ENCODE data around the gene CPM. TPM values are rescaled to one million over a fixed set of nuclear protein-coding genes. Genes with fewer than 3 reads are reported as not detected.
"Not testable (repeated sequence)": the region's sequence is repeated elsewhere in the genome, so short reads cannot be mapped to it uniquely, and the experiment has no call there.

Gene CPM
- total and polyA plus RNA-seq, 8 donors, result 5.7 to 103 (median 45.8) TPM

DNA sequence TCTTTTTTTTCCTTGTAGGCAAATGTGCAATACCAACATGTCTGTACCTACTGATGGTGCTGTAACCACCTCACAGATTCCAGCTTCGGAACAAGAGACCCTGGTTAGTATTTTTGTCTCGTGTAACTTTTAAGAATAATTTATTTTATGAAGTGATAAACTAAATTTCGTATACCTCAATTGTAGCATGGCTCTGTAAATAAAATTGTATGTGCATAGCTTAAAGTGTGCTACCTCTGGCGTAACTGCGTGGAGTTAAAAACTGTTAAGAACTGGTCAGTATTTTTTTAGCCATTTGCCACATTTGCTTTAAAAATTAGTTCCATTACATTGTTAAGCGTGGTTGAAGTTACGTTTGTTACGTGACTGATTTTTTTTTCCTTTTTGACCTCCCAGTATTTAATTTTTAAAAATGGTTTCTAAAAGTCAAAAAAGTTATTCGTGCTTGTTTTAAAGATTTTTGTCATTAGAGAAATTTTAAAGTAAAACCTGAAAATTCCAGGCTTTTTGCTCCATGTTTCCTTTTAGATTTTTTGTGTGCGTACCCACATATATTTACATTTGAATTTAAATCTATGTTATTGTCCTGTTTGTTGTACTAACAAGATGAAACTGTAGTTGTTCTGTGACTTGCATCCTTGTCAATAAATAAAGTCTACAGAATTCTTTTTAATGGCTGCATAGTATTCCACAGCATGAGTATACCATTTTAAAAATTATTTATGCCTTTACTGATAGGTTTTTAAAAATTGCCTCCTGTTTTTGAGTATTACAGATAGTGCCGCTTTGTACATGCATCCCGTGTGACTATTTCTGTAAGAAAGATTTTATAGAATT lies 123.6 kb downstream of the CPM start:
- Histone ChIP-seq H3K4me1 (peaks cover 21 to 69% (median 54%) of the 10 kb centered on the region in 4 donors), H3K27me3 (no peaks in the 10 kb centered on the region), H3K4me3 (peak overlapping the region; percentile 62 to 99 (median 86)), H3K27ac (peak overlapping the region in 4 of 5 donors; percentile 98 to 100 (median 100)), H3K36me3 (peaks cover 19 to 43% (median 41%) of the 10 kb centered on the region in 4 donors), H3K9me3 (no peaks in the 10 kb centered on the region)
- DNase-seq, result no peak
- WGBS, 5 donors, result 66 to 71% (median 69%) methylated on average over 12 of the region's 12 CpGs
- TF ChIP-seq POLR2A (IDR thresholded peaks at IDR 0.05), result no peak
- no peak for TF ChIP-seq POLR2AphosphoS5 (IDR thresholded peaks at IDR 0.05)
- no peak for TF ChIP-seq EP300 (IDR thresholded peaks at IDR 0.05)
- TF ChIP-seq, protein P1, sequence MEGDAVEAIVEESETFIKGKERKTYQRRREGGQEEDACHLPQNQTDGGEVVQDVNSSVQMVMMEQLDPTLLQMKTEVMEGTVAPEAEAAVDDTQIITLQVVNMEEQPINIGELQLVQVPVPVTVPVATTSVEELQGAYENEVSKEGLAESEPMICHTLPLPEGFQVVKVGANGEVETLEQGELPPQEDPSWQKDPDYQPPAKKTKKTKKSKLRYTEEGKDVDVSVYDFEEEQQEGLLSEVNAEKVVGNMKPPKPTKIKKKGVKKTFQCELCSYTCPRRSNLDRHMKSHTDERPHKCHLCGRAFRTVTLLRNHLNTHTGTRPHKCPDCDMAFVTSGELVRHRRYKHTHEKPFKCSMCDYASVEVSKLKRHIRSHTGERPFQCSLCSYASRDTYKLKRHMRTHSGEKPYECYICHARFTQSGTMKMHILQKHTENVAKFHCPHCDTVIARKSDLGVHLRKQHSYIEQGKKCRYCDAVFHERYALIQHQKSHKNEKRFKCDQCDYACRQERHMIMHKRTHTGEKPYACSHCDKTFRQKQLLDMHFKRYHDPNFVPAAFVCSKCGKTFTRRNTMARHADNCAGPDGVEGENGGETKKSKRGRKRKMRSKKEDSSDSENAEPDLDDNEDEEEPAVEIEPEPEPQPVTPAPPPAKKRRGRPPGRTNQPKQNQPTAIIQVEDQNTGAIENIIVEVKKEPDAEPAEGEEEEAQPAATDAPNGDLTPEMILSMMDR (IDR thresholded peaks at IDR 0.05), result no peak
- intact Hi-C loops (cut with DNase I; ENCODE audit: low total_unique reads), result loop anchor here (10.0 kb wide), 1 partner anchor 65 kb away; the partner anchor contains the start of gene SLC35E3

DNA sequence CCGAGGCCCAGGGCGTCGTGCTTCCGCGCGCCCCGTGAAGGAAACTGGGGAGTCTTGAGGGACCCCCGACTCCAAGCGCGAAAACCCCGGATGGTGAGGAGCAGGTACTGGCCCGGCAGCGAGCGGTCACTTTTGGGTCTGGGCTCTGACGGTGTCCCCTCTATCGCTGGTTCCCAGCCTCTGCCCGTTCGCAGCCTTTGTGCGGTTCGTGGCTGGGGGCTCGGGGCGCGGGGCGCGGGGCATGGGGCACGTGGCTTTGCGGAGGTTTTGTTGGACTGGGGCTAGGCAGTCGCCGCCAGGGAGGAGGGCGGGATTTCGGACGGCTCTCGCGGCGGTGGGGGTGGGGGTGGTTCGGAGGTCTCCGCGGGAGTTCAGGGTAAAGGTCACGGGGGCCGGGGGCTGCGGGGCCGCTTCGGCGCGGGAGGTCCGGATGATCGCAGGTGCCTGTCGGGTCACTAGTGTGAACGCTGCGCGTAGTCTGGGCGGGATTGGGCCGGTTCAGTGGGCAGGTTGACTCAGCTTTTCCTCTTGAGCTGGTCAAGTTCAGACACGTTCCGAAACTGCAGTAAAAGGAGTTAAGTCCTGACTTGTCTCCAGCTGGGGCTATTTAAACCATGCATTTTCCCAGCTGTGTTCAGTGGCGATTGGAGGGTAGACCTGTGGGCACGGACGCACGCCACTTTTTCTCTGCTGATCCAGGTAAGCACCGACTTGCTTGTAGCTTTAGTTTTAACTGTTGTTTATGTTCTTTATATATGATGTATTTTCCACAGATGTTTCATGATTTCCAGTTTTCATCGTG lies 124.4 kb downstream of the CPM start:
- intact Hi-C loops (cut with DNase I; ENCODE audit: low total_unique reads), result loop anchor here (10.0 kb wide), 1 partner anchor 64 kb away; the partner anchor contains the start of gene SLC35E3
- peaks cover 11 to 35% (median 33%) of the 10 kb centered on the region in 4 donors for H3K36me3 ChIP-seq
- H3K9me3 ChIP-seq, result no peaks in the 10 kb centered on the region
- peak overlapping the region; percentile 98 to 100 (median 99) for H3K27ac ChIP-seq
- peaks cover 22 to 73% (median 52%) of the 10 kb centered on the region in 4 donors for H3K4me1 ChIP-seq
- WGBS, 5 donors, result 0 to 1% (median 0%) methylated on average over 14 to 61 of the region's 61 CpGs
- H3K27me3 ChIP-seq, result no peaks in the 10 kb centered on the region
- DNase-seq, result peak; percentile 79 to 91
- TF ChIP-seq, protein P1 (IDR thresholded peaks at IDR 0.05), result no peak
- TF ChIP-seq POLR2A (IDR thresholded peaks at IDR 0.05) (peak in 1 of 4 donors; percentile 55), EP300 (IDR thresholded peaks at IDR 0.05) (no peak), POLR2AphosphoS5 (IDR thresholded peaks at IDR 0.05) (peak; percentile 32 to 88 (median 82))
- H3K4me3 ChIP-seq, result peak overlapping the region; percentile 62 to 99 (median 86)

DNA sequence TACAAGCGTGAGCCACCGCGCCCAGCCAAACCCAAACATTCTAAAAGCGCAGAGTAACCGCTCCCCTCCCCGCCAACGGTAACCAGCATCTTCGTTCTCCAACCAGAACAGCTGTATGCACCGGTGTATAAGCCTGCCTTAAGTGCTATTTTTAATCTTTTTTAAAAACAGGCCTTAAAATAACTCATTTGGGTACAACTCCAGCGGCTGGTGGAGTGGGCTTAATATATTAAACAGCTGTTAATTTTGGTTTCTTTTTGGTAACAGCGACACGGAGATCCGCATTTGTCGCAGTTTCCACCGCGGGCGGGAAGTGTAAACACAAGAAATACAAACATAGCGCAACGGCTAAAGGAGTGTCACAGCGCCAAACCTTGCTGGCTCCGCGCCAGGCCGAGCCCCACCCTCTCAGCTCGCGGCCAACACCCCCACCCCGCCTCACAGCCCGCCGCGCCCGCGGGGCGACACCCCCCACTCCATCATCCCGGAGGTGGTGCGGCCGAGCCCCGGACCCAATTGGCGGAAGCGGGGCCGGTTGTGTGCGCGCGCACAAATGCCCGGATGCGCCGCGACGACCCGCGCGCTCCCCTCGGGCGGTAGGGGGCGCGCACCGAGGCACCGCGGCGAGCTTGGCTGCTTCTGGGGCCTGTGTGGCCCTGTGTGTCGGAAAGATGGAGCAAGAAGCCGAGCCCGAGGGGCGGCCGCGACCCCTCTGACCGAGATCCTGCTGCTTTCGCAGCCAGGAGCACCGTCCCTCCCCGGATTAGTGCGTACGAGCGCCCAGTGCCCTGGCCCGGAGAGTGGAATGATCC lies 125.2 kb downstream of the CPM start, which contains the start of gene MDM2:
MDM2 (plus strand) TSS at position 602 of the 812 bp plus-strand sequence. CDS start 301 bp downstream, outside the sequence.
- WGBS, 5 donors, result 0% methylated on average over 45 to 72 of the region's 72 CpGs
- H3K27me3 ChIP-seq, result no peaks in the 10 kb centered on the region
- H3K9me3 ChIP-seq, result no peaks in the 10 kb centered on the region
- intact Hi-C loops (cut with DNase I; ENCODE audit: low total_unique reads), result loop anchor here (10.0 kb wide), 1 partner anchor 63 kb away; the partner anchor contains the start of gene SLC35E3
- peaks cover 21 to 65% (median 48%) of the 10 kb centered on the region in 4 donors for H3K4me1 ChIP-seq
- peak in 1 of 4 donors; percentile 84 for TF ChIP-seq POLR2A (IDR thresholded peaks at IDR 0.05)
- TF ChIP-seq EP300 (IDR thresholded peaks at IDR 0.05), result no peak
- TF ChIP-seq, protein P1 (IDR thresholded peaks at IDR 0.05), result peak in 5 of 7 experiments; percentile 64 to 91 (median 83)
- TF ChIP-seq POLR2AphosphoS5 (IDR thresholded peaks at IDR 0.05), result peak; percentile 88 to 97 (median 95)
- peak within 1 kb of the TSS; percentile 98 to 100 (median 99) for H3K27ac ChIP-seq
- DNase-seq, result peak; percentile 97 to 98
- peaks cover 10 to 27% (median 26%) of the 10 kb centered on the region in 4 donors for H3K36me3 ChIP-seq
- H3K4me3 ChIP-seq, result peak within 1 kb of the TSS; percentile 62 to 99 (median 86)

DNA sequence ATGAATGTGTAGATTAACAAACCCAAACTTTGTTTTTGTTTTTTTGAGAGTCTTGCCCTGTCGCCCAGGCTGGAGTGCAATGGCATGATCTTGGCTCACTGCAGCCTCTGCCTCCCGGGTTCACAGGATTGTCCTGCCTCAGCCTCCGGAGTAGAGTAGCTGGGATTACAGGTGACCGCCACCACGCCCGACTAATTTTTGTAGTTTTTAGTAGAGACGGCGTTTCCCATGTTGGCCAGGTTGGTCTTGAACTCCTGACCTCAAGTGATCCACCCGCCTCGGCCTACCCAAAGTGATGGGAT lies 125.7 kb downstream of the CPM start:
- H3K27me3 ChIP-seq, H3K9me3 ChIP-seq, DNase-seq: not testable (repeated sequence)
- Histone ChIP-seq H3K4me1 (peaks cover 15 to 60% (median 43%) of the 10 kb centered on the region in 4 donors), H3K27ac (peak overlapping the region; percentile 98 to 100 (median 99)), H3K4me3 (peak overlapping the region; percentile 62 to 99 (median 86)), H3K36me3 (peaks cover 10 to 25% (median 22%) of the 10 kb centered on the region in 4 donors)
- WGBS, 5 donors, result 2 to 7% (median 6%) methylated on average over 10 of the region's 10 CpGs
- intact Hi-C loops (cut with DNase I; ENCODE audit: low total_unique reads), result loop anchor here (10.0 kb wide), 1 partner anchor 62 kb away; the partner anchor contains the start of gene SLC35E3
